CD4-positive, alpha-beta T cell treated with Interleukin-17A for 1 hour (primary cell): Measurements from ENCODE around the gene NUP93.
"Not testable (repeated sequence)": the region's sequence is repeated elsewhere in the genome, so short reads cannot be mapped to it uniquely, and the experiment has no call there.

Experiments
- DNase-seq: peaks from one replicate; pipeline ENCODE4 v3.0.0-alpha.2; 2020

The NUP93 gene

GRCh38 chr16:56852968-56853367 is 123.0 kb downstream of the NUP93 start:
- no peak for DNase-seq

- DNase-seq: no peak
Measured at GRCh38 chr16:56855201-56855600, 125.3 kb downstream of the NUP93 start.

GRCh38 chr16:56855946-56856345 is 126.0 kb downstream of the NUP93 start:
- no peak for DNase-seq

GRCh38 chr16:56856876-56857447 is 127.0 kb downstream of the NUP93 start:
- DNase-seq: no peak

GRCh38 chr16:56858374-56858773 is 128.4 kb downstream of the NUP93 start:
- DNase-seq: no peak

- DNase-seq: no peak
Measured at GRCh38 chr16:56859636-56860035, 129.7 kb downstream of the NUP93 start.

- DNase-seq: peak; percentile 69
Measured at GRCh38 chr16:56860226-56861020, 130.5 kb downstream of the NUP93 start.

GRCh38 chr16:56861092-56861610 is 131.2 kb downstream of the NUP93 start:
- no peak for DNase-seq

- no peak for DNase-seq
Measured at GRCh38 chr16:56861756-56862155, 131.8 kb downstream of the NUP93 start.

GRCh38 chr16:56862776-56863175 is 132.8 kb downstream of the NUP93 start:
- peak; percentile 33 for DNase-seq

- DNase-seq: no peak
Measured at GRCh38 chr16:56864960-56865359, 135.0 kb downstream of the NUP93 start, which contains the start of gene SLC12A3. Gene SLC12A3 (plus strand): TSS chr16:56865207. CDS start chr16:56865236, 29 bp downstream.

- no peak for DNase-seq
Measured at GRCh38 chr16:56865394-56866062, 135.6 kb downstream of the NUP93 start.

- DNase-seq: peak; percentile 68
Measured at GRCh38 chr16:56866955-56867830, 137.3 kb downstream of the NUP93 start.

GRCh38 chr16:56868175-56868574 is 138.2 kb downstream of the NUP93 start:
- no peak for DNase-seq

- DNase-seq: not testable (repeated sequence)
Measured at GRCh38 chr16:56868766-56869165, 138.8 kb downstream of the NUP93 start.

GRCh38 chr16:56869513-56870275 is 139.8 kb downstream of the NUP93 start:
- peak; percentile 42 for DNase-seq

- DNase-seq: no peak
Measured at GRCh38 chr16:56870276-56870888, 140.5 kb downstream of the NUP93 start.

GRCh38 chr16:56871172-56871593 is 141.3 kb downstream of the NUP93 start:
- DNase-seq: no peak

- no peak for DNase-seq
Measured at GRCh38 chr16:56872863-56873391, 143.0 kb downstream of the NUP93 start.

- DNase-seq: no peak
Measured at GRCh38 chr16:56874800-56875199, 144.9 kb downstream of the NUP93 start.

- DNase-seq: no peak
Measured at GRCh38 chr16:56876048-56876447, 146.1 kb downstream of the NUP93 start.
